Choroid plexus epithelial cell (primary cell): ENCODE results near the gene EEPD1.

Source experiments
- DNase-seq: peaks from one replicate; pipeline ENCODE4 v3.0.0-alpha.2; 2010; ENCODE audit warnings: low read depth
- H3K4me3 ChIP-seq: 2 replicates; pipeline ENCODE4 v1.5.1; 2011; ENCODE audit warnings: low read depth, mild to moderate bottlenecking, control low read depth, low read length, moderate library complexity
- TF ChIP-seq, protein P1 (sequence below): conservative IDR thresholded peaks from 2 replicates; pipeline ENCODE4 v1.5.1; 2011; ENCODE audit warnings: low read depth, mild to moderate bottlenecking, control low read depth, inconsistent platforms, low read length, moderate library complexity

EEPD1 gene

DNA sequence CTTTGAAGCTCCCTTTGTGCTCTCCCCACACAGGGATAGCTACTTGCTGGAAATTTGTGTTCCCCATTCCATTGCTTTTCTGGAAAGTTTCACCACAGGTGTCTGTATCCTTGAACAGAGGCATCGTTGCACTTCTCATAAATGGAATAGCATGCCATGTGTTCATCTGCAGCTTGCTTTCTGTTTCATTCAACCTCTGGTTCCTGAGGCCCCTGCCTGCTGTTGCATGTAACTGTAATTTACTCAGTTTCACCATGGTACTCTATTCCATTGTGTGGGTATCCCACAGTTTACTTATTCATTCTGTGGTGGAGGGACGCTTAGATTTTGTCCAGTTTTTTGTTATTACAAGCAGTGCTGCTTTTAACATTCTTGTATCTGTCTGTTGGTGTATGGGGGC lies 32.0 kb downstream of the EEPD1 start:
- DNase-seq, result no peak
- TF ChIP-seq, protein P1, sequence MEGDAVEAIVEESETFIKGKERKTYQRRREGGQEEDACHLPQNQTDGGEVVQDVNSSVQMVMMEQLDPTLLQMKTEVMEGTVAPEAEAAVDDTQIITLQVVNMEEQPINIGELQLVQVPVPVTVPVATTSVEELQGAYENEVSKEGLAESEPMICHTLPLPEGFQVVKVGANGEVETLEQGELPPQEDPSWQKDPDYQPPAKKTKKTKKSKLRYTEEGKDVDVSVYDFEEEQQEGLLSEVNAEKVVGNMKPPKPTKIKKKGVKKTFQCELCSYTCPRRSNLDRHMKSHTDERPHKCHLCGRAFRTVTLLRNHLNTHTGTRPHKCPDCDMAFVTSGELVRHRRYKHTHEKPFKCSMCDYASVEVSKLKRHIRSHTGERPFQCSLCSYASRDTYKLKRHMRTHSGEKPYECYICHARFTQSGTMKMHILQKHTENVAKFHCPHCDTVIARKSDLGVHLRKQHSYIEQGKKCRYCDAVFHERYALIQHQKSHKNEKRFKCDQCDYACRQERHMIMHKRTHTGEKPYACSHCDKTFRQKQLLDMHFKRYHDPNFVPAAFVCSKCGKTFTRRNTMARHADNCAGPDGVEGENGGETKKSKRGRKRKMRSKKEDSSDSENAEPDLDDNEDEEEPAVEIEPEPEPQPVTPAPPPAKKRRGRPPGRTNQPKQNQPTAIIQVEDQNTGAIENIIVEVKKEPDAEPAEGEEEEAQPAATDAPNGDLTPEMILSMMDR, result no peak
- H3K4me3 ChIP-seq, result no peak overlapping the region

- TF ChIP-seq, protein P1, result no peak
- DNase-seq, result no peak
- no peak overlapping the region for H3K4me3 ChIP-seq
Measured at GRCh38 chr7:36185756-36186155, 32.7 kb downstream of the EEPD1 start.

DNA sequence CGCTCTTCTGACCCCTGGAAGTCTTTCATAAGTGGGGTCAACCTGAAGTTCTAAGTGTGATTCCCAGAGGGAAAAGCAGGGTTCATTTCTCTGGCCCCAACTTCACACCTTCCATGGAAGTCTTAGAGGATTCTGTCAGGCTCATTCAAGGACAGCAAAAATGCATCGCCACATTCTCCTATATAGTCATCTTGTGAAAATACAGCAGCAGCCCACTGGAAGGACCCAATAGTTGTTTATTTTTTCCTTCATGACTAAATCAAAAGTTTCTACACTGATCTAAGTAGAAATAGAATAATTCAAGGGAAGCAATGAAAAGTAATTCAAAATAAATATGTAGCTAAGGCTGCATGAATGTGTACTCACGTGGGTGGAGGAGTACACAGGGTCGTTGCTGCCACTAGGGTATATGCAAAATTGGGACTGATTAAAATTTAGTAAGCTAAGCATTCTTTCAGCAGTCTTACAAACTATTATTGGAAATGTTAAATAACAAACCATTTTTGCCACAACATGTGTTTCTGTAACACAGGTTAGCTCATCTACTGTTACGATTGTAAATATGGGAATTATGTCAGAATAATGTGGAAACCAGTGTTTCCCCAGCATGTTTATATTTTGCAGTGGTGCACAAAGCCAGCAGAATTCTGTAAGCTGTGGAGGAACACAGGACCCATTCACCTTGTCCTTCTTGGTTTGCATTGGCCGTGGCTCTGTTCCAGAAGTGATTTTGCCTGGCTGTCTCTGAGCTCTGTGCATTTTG lies 33.5 kb downstream of the EEPD1 start:
- no peak for DNase-seq
- H3K4me3 ChIP-seq, result no peak overlapping the region
- TF ChIP-seq, protein P1, result no peak

DNA sequence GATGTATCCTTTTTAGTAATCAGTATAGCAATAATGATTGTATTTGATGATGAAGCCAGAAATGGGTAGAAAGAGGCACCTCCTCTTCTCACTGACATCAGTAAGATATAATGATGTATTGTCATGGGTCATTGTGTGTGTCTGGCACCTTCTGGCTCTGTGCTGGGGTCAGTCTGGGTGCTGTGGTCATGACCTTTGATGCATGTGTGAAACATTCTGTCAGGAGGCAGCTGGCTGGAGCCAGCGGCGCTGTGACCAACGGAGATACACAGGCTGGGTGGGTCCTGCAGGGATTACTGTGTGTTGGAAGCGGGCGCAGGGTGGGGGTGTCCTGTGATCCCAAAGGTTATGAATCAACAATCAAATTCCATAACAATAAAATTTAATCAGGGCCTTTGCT lies 35.2 kb downstream of the EEPD1 start:
- no peak overlapping the region for H3K4me3 ChIP-seq
- DNase-seq, result no peak
- TF ChIP-seq, protein P1, result no peak

GRCh38 chr7:36188906-36189305 lies 35.9 kb downstream of the EEPD1 start:
- no peak overlapping the region for H3K4me3 ChIP-seq
- TF ChIP-seq, protein P1, result no peak
- no peak for DNase-seq

- no peak for DNase-seq
- no peak overlapping the region for H3K4me3 ChIP-seq
- TF ChIP-seq, protein P1, result no peak
Measured at GRCh38 chr7:36190447-36191291, 37.6 kb downstream of the EEPD1 start.
